GM20431 (cell line): ENCODE data around the gene ETFRF1.

Experiments
- in situ Hi-C: fragments of 300-500 bp; cut with MseI, MboI; formaldehyde crosslinking; loops from one replicate; pipeline ENCODE4 v1.15.0; 2020; ENCODE audit warnings: low sequenced_read_pairs; ENCODE audit not compliant: unreplicated experiment

Gene ETFRF1

GRCh38 chr12:25207846-25208245 lies 12.8 kb downstream of the ETFRF1 start:
- in situ Hi-C loops: no loop called here

GRCh38 chr12:25208554-25208953 lies 13.5 kb downstream of the ETFRF1 start:
- in situ Hi-C loops: no loop called here

- in situ Hi-C loops: no loop called here
Observed at GRCh38 chr12:25213338-25213737, 18.3 kb downstream of the ETFRF1 start.

- in situ Hi-C loops: no loop called here
Observed at GRCh38 chr12:25236190-25236589, 41.2 kb downstream of the ETFRF1 start.

GRCh38 chr12:25236626-25237025 lies 41.6 kb downstream of the ETFRF1 start:
- in situ Hi-C loops: no loop called here

GRCh38 chr12:25241167-25242020 lies 46.4 kb downstream of the ETFRF1 start:
- in situ Hi-C loops: no loop called here

- in situ Hi-C loops: no loop called here
Observed at GRCh38 chr12:25242981-25243679, 48.1 kb downstream of the ETFRF1 start.

GRCh38 chr12:25243680-25243990 lies 48.6 kb downstream of the ETFRF1 start:
- in situ Hi-C loops: no loop called here

- in situ Hi-C loops: no loop called here
Observed at GRCh38 chr12:25245491-25245890, 50.5 kb downstream of the ETFRF1 start.

- in situ Hi-C loops: no loop called here
Observed at GRCh38 chr12:25248137-25248536, 53.1 kb downstream of the ETFRF1 start.

GRCh38 chr12:25248732-25249131 lies 53.7 kb downstream of the ETFRF1 start:
- in situ Hi-C loops: no loop called here

- in situ Hi-C loops: no loop called here
Observed at GRCh38 chr12:25249931-25250738, 55.1 kb downstream of the ETFRF1 start.

GRCh38 chr12:25250744-25251730 lies 56.0 kb downstream of the ETFRF1 start, which contains the start of gene KRAS:
Gene KRAS (minus strand): TSS chr12:25250929.
- in situ Hi-C loops: no loop called here

GRCh38 chr12:25251769-25252168 lies 56.7 kb downstream of the ETFRF1 start:
- in situ Hi-C loops: no loop called here

GRCh38 chr12:25252946-25253345 lies 57.9 kb downstream of the ETFRF1 start:
- in situ Hi-C loops: no loop called here

GRCh38 chr12:25253371-25254068 lies 58.5 kb downstream of the ETFRF1 start:
- in situ Hi-C loops: no loop called here

- in situ Hi-C loops: no loop called here
Observed at GRCh38 chr12:25254271-25254880, 59.3 kb downstream of the ETFRF1 start.
